Effector memory CD8-positive, alpha-beta T cell (primary cell): Measurements from ENCODE around the gene KLK12.

ENCODE experiments used
- ATAC-seq: fragments of 150-1000 bp; cut with Tn5 transposase; replicated peaks from 2 replicates; pipeline ENCODE4 v1.10.0; 2021; ENCODE audit warnings: mild to moderate bottlenecking, moderate library complexity
- DNase-seq, 3 experiments: peaks; one replicate each; pipeline ENCODE4 v3.0.0; 2021
- H3K27ac Mint-ChIP-seq, 2 donors: one replicate each; pipeline ENCODE4 v1.8.0; 2022; ENCODE audit warnings: mild to moderate bottlenecking in 2 of 2, mixed read lengths in 2 of 2, moderate library complexity in 2 of 2
- H3K27me3 Mint-ChIP-seq, 2 donors: one replicate each; pipeline ENCODE4 v1.8.0; 2022; ENCODE audit warnings: mixed read lengths in 2 of 2
- H3K36me3 Mint-ChIP-seq: one replicate; pipeline ENCODE4 v1.8.0; 2022; ENCODE audit warnings: mild to moderate bottlenecking, moderate library complexity, mixed read lengths; ENCODE audit not compliant: insufficient read depth
- H3K4me1 Mint-ChIP-seq, 2 donors: one replicate each; pipeline ENCODE4 v1.8.0; 2022; ENCODE audit warnings: low read depth in 2 of 2, mixed read lengths in 2 of 2
- H3K4me3 Mint-ChIP-seq, 2 donors: one replicate each; pipeline ENCODE4 v1.8.0; 2022; ENCODE audit warnings: mild to moderate bottlenecking in 2 of 2, mixed read lengths in 2 of 2, moderate library complexity in 2 of 2
- H3K9me3 Mint-ChIP-seq, 2 donors: one replicate each; pipeline ENCODE4 v1.8.0; 2022; ENCODE audit warnings: mixed read lengths in 2 of 2

KLK12 gene

DNA sequence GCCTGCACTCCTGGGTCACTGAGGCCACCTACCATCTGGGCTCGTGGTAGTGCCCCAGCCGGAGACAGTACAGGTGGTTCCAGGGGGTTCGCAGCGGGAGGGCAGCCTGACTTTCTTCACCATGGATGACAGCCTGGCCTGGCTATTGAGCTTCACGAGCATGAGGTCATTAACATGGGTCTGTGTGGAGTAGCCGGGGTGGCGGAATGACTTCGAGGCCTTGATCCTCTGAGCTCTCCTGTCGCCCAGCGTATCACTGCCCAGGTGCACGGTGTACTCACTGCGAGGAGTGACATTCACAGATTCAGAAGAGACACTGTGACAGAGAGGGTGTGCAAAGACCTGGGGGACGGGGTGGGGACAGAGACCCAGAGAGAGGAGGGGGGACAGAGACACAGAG is 54.6 kb downstream of the KLK12 start:
- no peak overlapping the region for H3K4me3 Mint-ChIP-seq
- H3K9me3 Mint-ChIP-seq = peaks cover 0 to 2% of the 10 kb centered on the region in 2 donors
- H3K4me1 Mint-ChIP-seq = peaks cover 0 to 4% of the 10 kb centered on the region in 2 donors
- peaks cover 72 to 87% of the 10 kb centered on the region in 2 donors for H3K27me3 Mint-ChIP-seq
- H3K36me3 Mint-ChIP-seq = no peaks in the 10 kb centered on the region
- no peak overlapping the region for H3K27ac Mint-ChIP-seq
- DNase-seq = no peak
- no peak for ATAC-seq

DNA sequence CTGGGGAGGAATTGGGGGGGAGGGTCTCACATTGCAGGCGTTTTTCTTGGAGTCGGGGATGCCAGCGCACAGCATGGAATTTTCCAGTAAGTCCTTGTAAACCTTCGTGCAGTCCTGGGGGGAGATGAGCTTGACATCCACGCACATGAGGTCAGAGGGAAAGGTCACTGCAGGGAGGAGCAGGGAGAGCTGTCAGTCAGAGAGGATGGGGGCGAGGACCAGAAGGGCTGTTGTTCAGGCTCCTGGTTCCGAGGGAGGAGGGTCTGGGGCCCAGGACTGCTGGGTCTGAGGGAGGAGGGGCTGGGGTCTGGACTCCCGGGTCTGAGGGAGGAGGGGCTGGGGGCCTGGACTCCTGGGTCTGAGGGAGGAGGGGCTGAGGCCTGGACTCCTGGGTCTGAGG is 55.0 kb downstream of the KLK12 start:
- ATAC-seq (no peak), DNase-seq (no peak)
- peaks cover 0 to 4% of the 10 kb centered on the region in 2 donors for H3K4me1 Mint-ChIP-seq
- no peak overlapping the region for H3K4me3 Mint-ChIP-seq
- no peaks in the 10 kb centered on the region for H3K36me3 Mint-ChIP-seq
- H3K27me3 Mint-ChIP-seq = peaks cover 68 to 82% of the 10 kb centered on the region in 2 donors
- peaks cover 0 to 2% of the 10 kb centered on the region in 2 donors for H3K9me3 Mint-ChIP-seq
- no peak overlapping the region for H3K27ac Mint-ChIP-seq
